SK-N-SH treated with all-trans-retinoic acid at 6 μM for 48 hours (cell line): ENCODE data around the gene OR52I2.

Experiments
- CSDC2 ChIP-seq: fragments of 250-450 bp; sonication (Bioruptor Pico); IDR thresholded peaks from 2 replicates; pipeline ENCODE4 v1.5.0; 2020; ENCODE audit warnings: mild to moderate bottlenecking, moderate library complexity
- ESRRG ChIP-seq: fragments of 250-450 bp; sonication (Bioruptor Pico); IDR thresholded peaks from 2 replicates; pipeline ENCODE4 v1.6.1; 2021; ENCODE audit warnings: mild to moderate bottlenecking
- PPARA ChIP-seq: fragments of 250-450 bp; sonication (Bioruptor Pico); IDR thresholded peaks from 2 replicates; pipeline ENCODE4 v1.5.0; 2020; ENCODE audit warnings: mild to moderate bottlenecking, borderline replicate concordance
- RARB ChIP-seq: fragments of 250-450 bp; sonication (Bioruptor Pico); IDR thresholded peaks from 2 replicates; pipeline ENCODE4 v1.8.0; 2021; ENCODE audit warnings: mild to moderate bottlenecking, moderate library complexity
- ZFP3 ChIP-seq: fragments of 250-450 bp; sonication (Bioruptor Pico); IDR thresholded peaks from 2 replicates; pipeline ENCODE4 v1.5.0; 2020; ENCODE audit warnings: mild to moderate bottlenecking, moderate library complexity
- ZFP30 ChIP-seq: fragments of 450-650 bp; formaldehyde crosslinking; IDR thresholded peaks from 2 replicates; pipeline ENCODE4 v1.5.0; 2022; ENCODE audit warnings: mild to moderate bottlenecking, moderate library complexity
- ZNF70 ChIP-seq: fragments of 450-650 bp; formaldehyde crosslinking; IDR thresholded peaks from 2 replicates; pipeline ENCODE4 v1.5.0; 2020; ENCODE audit warnings: mild to moderate bottlenecking, moderate library complexity
- ZNF8 ChIP-seq: fragments of 450-650 bp; formaldehyde crosslinking; IDR thresholded peaks from 2 replicates; pipeline ENCODE4 v1.5.0; 2020; ENCODE audit warnings: mild to moderate bottlenecking, moderate library complexity
- TF ChIP-seq, protein P1 (sequence below): fragments of 250-450 bp; sonication (Bioruptor Pico); IDR thresholded peaks from 2 replicates; pipeline ENCODE4 v1.8.0; 2020; ENCODE audit warnings: mild to moderate bottlenecking, moderate library complexity, borderline replicate concordance
- TF ChIP-seq, protein P2 (sequence below): fragments of 250-450 bp; sonication (Bioruptor Pico); IDR thresholded peaks from 2 replicates; pipeline ENCODE4 v1.5.1; 2020; ENCODE audit warnings: low read depth, mild to moderate bottlenecking, moderate library complexity

DNA sequence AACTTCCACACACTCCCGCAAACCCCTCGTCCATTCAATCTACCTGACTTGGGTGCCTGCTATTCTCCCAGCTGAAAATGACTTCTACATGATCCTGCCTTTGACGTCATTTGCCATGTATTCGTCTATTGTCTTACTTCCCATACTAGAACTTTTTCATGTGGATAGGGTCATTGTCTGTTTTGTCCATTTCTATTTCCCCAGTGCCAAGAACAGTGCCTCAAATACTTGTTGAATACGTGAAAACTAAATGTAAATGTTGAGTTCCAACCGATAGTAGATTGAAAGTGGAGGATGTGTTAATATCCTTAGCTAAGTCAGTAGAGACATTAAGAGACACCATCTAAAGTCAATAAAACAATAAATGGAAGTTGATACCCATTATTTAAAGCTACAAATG is 25.6 kb downstream of the OR52I2 start:
- TF ChIP-seq ZNF8 (no peak), ZFP3 (no peak), RARB (CRISPR knock-in tag) (no peak), ZNF70 (no peak), ZFP30 (no peak), CSDC2 (CRISPR knock-in tag) (no peak), ESRRG (CRISPR knock-in tag) (no peak), PPARA (no peak)
- TF ChIP-seq, protein P1, sequence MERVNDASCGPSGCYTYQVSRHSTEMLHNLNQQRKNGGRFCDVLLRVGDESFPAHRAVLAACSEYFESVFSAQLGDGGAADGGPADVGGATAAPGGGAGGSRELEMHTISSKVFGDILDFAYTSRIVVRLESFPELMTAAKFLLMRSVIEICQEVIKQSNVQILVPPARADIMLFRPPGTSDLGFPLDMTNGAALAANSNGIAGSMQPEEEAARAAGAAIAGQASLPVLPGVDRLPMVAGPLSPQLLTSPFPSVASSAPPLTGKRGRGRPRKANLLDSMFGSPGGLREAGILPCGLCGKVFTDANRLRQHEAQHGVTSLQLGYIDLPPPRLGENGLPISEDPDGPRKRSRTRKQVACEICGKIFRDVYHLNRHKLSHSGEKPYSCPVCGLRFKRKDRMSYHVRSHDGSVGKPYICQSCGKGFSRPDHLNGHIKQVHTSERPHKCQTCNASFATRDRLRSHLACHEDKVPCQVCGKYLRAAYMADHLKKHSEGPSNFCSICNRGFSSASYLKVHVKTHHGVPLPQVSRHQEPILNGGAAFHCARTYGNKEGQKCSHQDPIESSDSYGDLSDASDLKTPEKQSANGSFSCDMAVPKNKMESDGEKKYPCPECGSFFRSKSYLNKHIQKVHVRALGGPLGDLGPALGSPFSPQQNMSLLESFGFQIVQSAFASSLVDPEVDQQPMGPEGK = no peak
- TF ChIP-seq, protein P2, sequence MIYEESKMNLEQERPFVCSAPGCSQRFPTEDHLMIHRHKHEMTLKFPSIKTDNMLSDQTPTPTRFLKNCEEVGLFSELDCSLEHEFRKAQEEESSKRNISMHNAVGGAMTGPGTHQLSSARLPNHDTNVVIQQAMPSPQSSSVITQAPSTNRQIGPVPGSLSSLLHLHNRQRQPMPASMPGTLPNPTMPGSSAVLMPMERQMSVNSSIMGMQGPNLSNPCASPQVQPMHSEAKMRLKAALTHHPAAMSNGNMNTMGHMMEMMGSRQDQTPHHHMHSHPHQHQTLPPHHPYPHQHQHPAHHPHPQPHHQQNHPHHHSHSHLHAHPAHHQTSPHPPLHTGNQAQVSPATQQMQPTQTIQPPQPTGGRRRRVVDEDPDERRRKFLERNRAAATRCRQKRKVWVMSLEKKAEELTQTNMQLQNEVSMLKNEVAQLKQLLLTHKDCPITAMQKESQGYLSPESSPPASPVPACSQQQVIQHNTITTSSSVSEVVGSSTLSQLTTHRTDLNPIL (CRISPR knock-in tag) = no peak
